ENCODE data around the gene GALNT14. TPM values are rescaled to one million over a fixed set of nuclear protein-coding genes. Genes with fewer than 3 reads are reported as not detected.

GALNT14 gene
- total and polyA plus RNA-seq, 2 of the 8 experiments (the other 6 are each of a cell fraction or from before 2014, with no cell fraction given): 13.0 to 13.7 TPM

DNA sequence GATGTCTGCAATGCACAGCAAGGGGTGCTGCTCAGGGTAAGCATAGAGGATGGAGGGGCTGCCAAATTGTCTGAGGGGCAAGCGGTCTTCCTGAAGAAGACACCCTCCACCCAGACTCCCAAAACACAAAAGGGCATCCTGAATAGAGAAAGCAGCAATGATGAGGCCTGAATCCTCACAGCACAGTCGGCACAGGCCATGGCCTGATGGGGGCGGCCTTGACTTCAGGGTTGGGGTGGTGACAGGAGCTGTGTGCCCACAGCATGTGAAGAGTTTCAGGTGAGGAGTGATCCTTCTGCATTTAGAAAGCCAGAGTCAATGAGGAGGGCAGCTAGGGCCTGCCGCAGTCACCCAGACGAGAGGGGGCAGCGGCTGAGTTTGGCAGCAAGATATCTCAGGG, 159.4 kb downstream of the GALNT14 start:
- Histone ChIP-seq H2BK12ac (ENCODE audit: low read depth, low read length) (no peak overlapping the region), H4K91ac (replicated peaks; ENCODE audit: insufficient read length, low read length) (no peak overlapping the region), H3K4me2 (ENCODE audit: insufficient read depth in 1 of 2, low read depth in 2 of 2, low read length in 2 of 2) (no peak overlapping the region), H3K79me1 (ENCODE audit: low read depth, low read length) (no peaks in the 10 kb centered on the region; the same call in 1 of the 2 replicates), H3K36me3 (ENCODE audit: control insufficient read depth in 2 of 4, insufficient read depth in 4 of 4, low read length in 3 of 4) (no peaks in the 10 kb centered on the region), H2BK20ac (ENCODE audit: low read length) (no peak overlapping the region), H3K23ac (ENCODE audit: insufficient read length) (no peak overlapping the region), H2BK5ac (ENCODE audit: low read depth, low read length) (no peak overlapping the region), H4K5ac (ENCODE audit: insufficient read length, low read depth, low read length) (no peak overlapping the region), H4K8ac (ENCODE audit: extremely low read depth, insufficient read depth, low read length) (no peak overlapping the region), H3K27me3 (replicated peaks in 1 of 4; ENCODE audit: control insufficient read depth in 3 of 4, extremely low read depth in 1 of 4, insufficient read depth in 3 of 4, low read length in 3 of 4) (no peaks in the 10 kb centered on the region), H2BK120ac (replicated peaks; ENCODE audit: low read depth, low read length) (no peak overlapping the region), H2BK15ac (ENCODE audit: low read length) (no peak overlapping the region), H3K9ac (replicated peaks in 1 of 4; ENCODE audit: extremely low read depth in 1 of 4, low read depth in 3 of 4, low read length in 3 of 4) (no peak overlapping the region), H3K9me3 (ENCODE audit: insufficient read depth in 2 of 2, low read depth in 1 of 2, low read length in 1 of 2) (peaks cover 5 to 8% of the 10 kb centered on the region in 2 experiments; a peak in 3 of 4 replicates), H3K23me2 (ENCODE audit: low read depth, low read length) (no peaks in the 10 kb centered on the region), H3K4me3 (ENCODE audit: extremely low read depth in 1 of 4, insufficient read depth in 2 of 4, low read depth in 3 of 4, low read length in 4 of 4) (no peak overlapping the region), H3K79me2 (ENCODE audit: control insufficient read depth in 1 of 2, insufficient read depth in 2 of 2, low read length in 2 of 2) (no peaks in the 10 kb centered on the region), H3K56ac (replicated peaks; ENCODE audit: insufficient read length, low read depth, low read length) (no peak overlapping the region), H3K4me1 (replicated peaks in 1 of 4; ENCODE audit: control insufficient read depth in 3 of 4, insufficient read depth in 4 of 4, low read length in 3 of 4) (no peaks in the 10 kb centered on the region; a peak in 1 of 7 replicates), H2AFZ (ENCODE audit: low read length) (no peak overlapping the region), H2AK5ac (ENCODE audit: low read depth, low read length) (no peak overlapping the region), H3K14ac (ENCODE audit: insufficient read length) (no peak overlapping the region), H4K20me1 (replicated peaks in 1 of 2; ENCODE audit: control insufficient read depth in 1 of 2, insufficient read depth in 2 of 2, low read length in 2 of 2) (no peaks in the 10 kb centered on the region), H3K27ac (ENCODE audit: low read depth, low read length) (no peak overlapping the region), H3K18ac (ENCODE audit: extremely low read depth, low read length) (no peak overlapping the region), H3K4ac (replicated peaks; ENCODE audit: insufficient read length, low read depth, low read length) (no peak overlapping the region)
- DNase-seq (ENCODE audit: low read depth in 1 of 2, low spot score in 2 of 2) (no peak), FAIRE-seq (no peak)
- CTCF ChIA-PET (ENCODE audit: partially characterized antibody): interaction anchor here (0.7 to 5.4 kb wide), 18 partner anchors 9 to 355 kb away, joined by 3 to 34 read pairs (median 4); no protein-coding TSS in a partner anchor
- WGBS, 2 experiments (ENCODE audit: extremely low coverage in 1 of 2, insufficient coverage in 1 of 2, insufficient read length in 1 of 2, insufficient replicate concordance in 2 of 2, low coverage in 1 of 2, low lambda C conversion rate in 2 of 2, missing lambda C conversion rate in 1 of 2): 92% methylated on average over 6 of the region's 6 CpGs; no CpG with 5 or more reads in 1 of the 2 experiments
- POLR2A ChIA-PET (ENCODE audit: partially characterized antibody): no interaction called here
- TF ChIP-seq CTCF (IDR thresholded peaks at IDR 0.05; ENCODE audit: control extremely low read depth in 1 of 3, insufficient read depth in 1 of 3, low read depth in 1 of 3, low read length in 3 of 3) (peak; percentile 49 to 60 (median 57)), SP1 (IDR thresholded peaks at IDR 0.05; ENCODE audit: low read depth, low read length) (no peak), EP300 (IDR thresholded peaks at IDR 0.05; ENCODE audit: borderline replicate concordance in 1 of 2, low read depth in 2 of 2, low read length in 2 of 2) (no peak), TBP (IDR thresholded peaks at IDR 0.05; ENCODE audit: low read depth, low read length) (no peak), RAD21 (IDR thresholded peaks at IDR 0.05 in 1 of 2, conservative IDR thresholded peaks at IDR 0.05 in 1 of 2; ENCODE audit: low read depth in 2 of 2, low read length in 2 of 2) (peak; percentile 55 to 68), BCL11A (IDR thresholded peaks at IDR 0.05; ENCODE audit: low read depth in 2 of 2, low read length in 2 of 2) (no peak), PHF8 (conservative IDR thresholded peaks at IDR 0.05; ENCODE audit: low read depth, low read length) (no peak)
- TF ChIP-seq, protein P1, sequence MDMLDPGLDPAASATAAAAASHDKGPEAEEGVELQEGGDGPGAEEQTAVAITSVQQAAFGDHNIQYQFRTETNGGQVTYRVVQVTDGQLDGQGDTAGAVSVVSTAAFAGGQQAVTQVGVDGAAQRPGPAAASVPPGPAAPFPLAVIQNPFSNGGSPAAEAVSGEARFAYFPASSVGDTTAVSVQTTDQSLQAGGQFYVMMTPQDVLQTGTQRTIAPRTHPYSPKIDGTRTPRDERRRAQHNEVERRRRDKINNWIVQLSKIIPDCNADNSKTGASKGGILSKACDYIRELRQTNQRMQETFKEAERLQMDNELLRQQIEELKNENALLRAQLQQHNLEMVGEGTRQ (IDR thresholded peaks at IDR 0.05; ENCODE audit: low read length): no peak
- TF ChIP-seq, protein P2, sequence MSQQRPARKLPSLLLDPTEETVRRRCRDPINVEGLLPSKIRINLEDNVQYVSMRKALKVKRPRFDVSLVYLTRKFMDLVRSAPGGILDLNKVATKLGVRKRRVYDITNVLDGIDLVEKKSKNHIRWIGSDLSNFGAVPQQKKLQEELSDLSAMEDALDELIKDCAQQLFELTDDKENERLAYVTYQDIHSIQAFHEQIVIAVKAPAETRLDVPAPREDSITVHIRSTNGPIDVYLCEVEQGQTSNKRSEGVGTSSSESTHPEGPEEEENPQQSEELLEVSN (IDR thresholded peaks at IDR 0.05): no peak

Data from H1 (cell line).